Fibroblast of gingiva (primary cell): ENCODE data around the gene KEL.

Experiments
- DNase-seq: peaks from one replicate; pipeline ENCODE4 v3.0.0-alpha.2; 2011; ENCODE audit warnings: low read depth

KEL gene

DNA sequence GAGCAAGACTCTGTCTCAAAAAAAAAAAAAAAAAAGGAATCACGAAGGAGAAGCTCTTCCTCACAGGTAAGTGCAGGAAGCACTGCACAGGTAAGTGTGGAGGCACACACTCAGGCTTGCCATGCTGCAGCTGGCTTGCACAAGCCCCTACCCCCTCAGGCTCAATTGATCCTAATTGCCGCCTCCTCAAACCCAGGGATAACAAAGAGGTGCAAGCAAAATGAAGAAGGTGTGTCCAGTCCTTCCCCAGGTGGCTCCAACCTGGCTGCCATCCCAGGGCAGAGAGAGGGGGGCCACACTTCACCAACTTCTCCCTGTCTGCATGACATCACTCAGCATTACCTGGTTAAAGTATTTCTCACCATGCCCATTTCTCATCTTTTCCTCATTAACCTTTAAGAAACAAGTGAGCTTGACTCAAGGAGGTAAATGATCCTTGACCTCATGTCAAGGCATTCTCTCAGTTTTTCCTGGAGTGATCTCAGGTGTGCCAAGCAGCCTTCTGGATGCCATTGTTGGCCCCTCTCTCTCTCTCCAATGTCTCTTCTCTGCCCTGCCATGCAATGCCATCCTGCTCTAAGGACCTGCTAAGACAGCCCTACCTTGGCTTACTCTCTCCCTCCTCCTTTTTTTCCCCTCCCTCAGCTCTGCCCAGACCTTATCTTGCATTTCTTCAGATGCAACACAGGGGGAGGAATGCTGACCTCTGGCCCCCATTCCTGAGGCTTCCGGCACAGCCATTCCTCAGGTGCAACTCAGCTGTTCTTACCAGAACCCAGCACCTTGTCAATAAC lies 63.6 kb downstream of the KEL start:
- no peak for DNase-seq

DNA sequence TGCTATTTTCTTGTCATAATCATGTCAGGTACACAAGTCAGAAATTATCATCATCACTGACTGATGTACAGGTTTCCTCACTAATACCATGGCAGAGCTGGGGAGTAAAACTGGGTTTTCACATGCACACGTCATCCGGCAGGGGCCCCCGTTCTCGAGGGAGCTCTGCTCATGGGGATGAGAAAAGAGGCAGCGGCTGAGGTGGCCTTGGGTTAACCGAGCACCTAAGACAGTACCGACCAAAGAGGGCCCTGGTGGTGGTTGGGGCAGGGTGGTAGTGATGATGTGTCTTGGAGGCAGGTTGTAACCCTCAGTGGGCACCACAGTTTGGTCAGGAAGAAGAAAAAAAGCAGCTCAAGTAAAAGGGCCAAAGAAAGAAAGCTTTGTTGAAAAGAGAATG lies 64.5 kb downstream of the KEL start:
- no peak for DNase-seq

DNA sequence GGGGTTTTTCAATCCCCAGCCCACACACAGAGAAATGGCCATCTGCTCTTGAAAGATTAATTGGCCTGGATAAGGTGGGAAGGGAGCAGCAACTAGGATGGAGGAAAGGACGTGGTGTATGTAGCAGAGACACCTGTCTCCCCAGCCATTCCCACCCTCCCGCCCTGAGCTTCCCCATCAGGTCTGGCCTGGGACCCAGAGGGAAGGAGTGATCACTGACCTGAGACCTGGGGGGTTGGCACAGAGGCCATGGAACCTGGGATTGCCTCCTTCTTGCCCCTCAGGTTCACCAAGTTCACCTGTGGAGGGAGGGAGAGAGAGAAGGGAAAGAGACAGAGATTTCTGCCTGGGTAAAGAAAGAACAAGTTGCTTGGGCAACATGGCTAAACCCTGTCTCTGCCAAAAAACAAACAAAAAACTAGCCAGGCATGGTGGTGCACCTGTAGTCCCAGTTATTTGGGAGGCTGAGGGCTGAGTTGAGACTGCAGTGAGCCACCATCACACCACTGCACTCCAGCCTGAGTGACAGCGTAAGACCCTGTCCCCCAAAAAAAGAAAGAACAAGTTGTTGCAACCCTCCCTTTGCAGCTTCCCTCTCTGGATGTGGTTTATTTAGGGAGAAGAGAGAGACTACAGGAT lies 65.3 kb downstream of the KEL start:
- no peak for DNase-seq

DNA sequence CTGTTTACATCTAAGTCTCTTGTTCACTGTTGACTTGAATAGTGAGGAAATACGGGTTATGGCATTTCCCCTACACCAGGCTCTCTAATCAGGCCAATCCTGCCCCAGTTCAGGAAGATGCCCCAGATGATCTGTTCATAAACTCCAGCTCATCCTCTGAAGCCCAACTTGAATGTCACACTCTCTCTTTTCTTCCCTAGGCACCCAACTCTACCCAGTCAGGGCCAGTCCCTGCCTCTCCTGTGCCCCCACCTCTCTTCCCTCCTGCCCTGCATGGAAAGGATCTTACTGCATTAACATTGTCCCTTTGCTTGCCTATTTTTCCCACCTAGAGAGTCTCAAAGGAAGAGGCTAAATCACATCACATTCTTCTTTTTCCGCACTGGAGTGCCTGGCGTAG lies 66.0 kb downstream of the KEL start:
- DNase-seq = no peak

DNA sequence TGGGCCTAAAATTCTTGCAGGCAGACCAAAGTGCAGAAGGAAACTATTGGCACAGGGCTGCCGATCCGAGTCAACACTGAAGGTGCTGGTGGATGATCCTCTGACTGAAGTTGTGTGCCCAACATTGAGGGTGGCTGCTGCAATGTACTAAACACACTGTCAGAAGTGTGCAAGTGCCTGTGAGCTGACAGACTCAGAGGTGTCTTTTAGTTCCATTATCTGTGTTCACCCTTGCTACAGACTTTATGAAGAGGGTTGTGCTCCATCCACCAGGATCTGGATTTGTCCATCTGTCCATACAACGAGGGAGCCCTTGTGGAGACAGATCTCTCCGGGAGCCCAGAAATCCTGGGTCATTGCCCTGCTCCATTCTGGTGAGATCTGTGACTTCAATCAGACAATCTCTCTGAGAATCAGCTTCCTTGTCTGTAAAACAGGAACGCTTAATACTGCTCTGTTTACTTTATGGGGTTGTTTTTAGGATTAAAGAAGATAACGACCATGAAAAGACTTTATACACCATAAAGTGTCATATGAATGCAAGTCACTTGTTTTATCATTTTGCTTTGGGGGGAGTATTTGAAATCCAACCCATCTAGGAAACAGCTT lies 67.1 kb downstream of the KEL start:
- no peak for DNase-seq

DNA sequence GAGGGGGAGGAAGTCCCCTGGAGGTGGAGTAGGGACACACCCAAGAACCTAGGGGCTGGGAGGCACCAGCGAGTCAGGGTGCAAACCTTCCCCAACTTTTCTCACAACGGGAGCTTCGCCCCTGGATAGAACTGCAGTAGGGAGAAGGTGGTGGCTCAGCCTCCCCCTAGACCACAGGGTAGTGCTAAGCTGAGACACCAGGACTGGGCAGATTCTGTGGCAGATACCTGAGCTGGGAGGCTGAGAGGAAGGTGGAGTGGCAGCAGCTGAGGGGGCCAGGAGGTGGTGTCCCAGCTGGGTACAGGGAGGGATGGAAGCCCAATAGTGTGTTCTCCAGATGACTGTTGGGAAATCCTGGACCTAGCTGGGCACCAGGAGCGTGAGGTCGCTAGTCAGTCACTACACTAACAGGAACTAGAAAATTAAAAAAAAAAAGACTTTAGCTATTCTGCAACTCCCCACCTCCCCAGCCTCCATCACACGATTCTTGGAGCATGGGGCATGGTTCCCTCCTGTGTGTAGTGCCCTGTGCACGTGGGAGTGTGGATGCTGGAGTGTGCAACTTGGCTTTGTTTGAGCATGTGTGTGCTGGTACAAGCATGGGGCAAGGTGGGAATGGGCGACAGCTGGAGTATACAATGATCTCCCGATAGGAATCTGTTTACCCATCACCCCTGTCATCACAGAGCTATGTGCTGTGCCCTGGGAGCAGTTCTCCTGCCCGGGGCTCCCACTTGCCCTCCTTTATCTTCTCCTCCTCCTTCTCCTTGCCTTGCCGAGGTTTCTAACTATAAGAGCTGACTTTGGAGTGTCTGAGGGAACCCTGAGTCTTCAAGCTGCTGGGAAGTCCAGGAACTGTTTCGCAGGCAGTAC lies 67.8 kb downstream of the KEL start:
- no peak for DNase-seq

DNA sequence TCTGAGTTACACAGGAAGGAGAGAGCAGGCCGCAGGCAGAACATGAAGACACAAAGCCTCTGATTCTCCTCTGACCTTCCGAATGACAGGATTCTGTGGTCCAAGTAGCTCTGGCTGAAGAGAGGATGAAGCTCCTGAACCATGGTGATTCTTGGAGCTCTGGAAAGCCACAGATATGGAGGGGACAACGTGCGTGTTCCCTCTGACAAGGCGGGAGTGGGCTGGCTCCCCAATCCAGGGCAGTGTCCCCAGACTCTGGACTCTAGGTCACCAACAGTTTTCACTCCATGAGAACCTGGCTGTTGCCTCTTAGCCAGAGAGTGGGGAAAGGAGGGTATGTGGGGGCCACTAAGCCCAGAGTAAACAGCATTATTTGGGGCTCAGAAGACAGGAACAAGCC lies 69.2 kb downstream of the KEL start:
- DNase-seq = no peak

DNA sequence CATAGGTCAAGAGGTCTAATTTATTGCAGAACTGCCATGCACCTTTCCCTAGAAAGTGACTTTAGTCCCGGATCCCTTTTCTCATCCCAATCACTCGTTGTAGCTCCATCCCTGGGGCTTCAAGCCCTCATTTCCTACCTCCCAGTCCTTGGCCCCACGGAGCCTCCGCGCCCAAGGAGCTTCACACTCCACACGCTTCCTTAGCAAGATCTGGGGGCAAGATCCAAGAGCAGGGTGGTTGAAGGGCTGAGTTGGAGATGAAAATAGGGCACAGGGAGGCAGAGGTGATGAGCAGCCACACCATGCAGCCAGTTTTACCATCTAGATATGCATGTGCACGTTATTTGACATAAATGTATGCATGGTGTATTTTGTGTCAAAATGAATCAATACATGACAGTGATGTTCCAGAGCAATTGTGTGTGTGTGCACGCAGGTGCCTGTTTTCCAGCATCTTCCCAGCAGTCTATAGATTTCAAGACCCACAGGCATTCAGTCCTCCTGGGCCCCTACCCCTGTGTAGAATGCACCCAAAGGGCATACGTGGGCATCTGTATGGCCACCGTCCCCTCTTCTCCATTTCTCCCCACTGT lies 70.6 kb downstream of the KEL start:
- no peak for DNase-seq
